ENCODE results near the gene ATP6V0E2.
A peak's percentile ranks its signal among the peaks of the same experiment; 100 is the strongest.

Gene ATP6V0E2

DNA sequence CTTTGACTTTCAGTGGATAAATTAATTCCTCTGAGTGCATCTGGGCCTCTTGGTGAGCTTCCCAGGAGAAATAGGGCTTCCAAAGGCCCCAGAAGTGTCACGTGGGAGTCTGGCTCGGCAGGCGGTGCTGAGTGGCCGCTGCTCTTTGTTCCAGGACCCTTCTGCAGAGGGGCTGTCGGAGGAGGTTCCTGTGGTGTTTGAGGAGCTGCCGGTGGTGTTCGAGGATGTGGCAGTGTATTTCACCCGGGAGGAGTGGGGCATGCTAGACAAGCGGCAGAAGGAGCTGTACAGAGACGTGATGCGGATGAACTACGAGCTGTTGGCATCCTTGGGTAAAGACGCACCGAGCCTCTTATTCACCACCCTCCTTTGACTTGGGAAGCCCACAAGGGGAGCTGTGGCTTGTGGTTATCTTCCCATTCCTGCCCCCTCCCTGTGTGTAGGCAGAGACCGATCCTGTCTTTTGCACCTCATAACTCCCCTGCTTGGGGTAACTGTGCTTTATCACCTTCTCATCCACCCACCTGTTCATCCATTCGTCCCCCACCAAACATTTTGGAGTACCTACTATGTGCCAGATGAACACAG, 23.7 kb upstream of the ATP6V0E2 start:
- CTCF ChIA-PET, result interaction anchor here (0.9 to 3.0 kb wide), 4 partner anchors 10 to 43 kb away, joined by 4 to 9 read pairs (median 6); partner anchors contain the start of gene ZNF862
- Mint-ChIP-seq H3K4me3 (no peak overlapping the region), H3K4me1 (peaks cover 18% of the 10 kb centered on the region), H3K36me3 (peaks cover 35% of the 10 kb centered on the region), H3K27ac (no peak overlapping the region), H3K27me3 (no peaks in the 10 kb centered on the region), H3K9me3 (no peaks in the 10 kb centered on the region)
- DNase-seq, result peak; percentile 17

DNA sequence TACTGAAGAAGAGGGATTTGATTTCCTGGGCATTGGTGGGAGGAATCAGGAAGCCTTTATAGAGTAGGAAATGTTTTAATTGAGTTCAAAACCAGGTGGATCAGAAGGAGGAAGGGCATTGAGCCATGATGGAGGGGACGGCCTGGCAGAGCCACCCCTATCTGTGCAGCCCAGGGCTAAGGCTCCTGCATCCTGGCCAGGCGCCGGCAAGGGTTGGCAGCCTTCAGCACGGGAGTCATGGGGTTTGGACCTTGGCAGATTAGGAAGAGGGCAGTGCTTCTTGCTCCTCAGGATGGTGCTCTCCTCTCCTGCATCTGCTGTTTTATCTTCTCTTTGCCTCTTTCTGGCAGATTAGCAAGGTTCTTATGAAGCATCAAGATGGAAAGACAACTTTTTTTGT, 23.1 kb upstream of the ATP6V0E2 start:
- Mint-ChIP-seq H3K27ac (no peak overlapping the region), H3K36me3 (peaks cover 32% of the 10 kb centered on the region), H3K4me3 (no peak overlapping the region), H3K9me3 (no peaks in the 10 kb centered on the region), H3K4me1 (peaks cover 22% of the 10 kb centered on the region), H3K27me3 (no peaks in the 10 kb centered on the region)
- CTCF ChIA-PET, result interaction anchor here (2.0 to 3.0 kb wide), 3 partner anchors 11 to 33 kb away, joined by 5 to 9 read pairs (median 6); partner anchors contain the start of gene ZNF862
- no peak for DNase-seq

DNA sequence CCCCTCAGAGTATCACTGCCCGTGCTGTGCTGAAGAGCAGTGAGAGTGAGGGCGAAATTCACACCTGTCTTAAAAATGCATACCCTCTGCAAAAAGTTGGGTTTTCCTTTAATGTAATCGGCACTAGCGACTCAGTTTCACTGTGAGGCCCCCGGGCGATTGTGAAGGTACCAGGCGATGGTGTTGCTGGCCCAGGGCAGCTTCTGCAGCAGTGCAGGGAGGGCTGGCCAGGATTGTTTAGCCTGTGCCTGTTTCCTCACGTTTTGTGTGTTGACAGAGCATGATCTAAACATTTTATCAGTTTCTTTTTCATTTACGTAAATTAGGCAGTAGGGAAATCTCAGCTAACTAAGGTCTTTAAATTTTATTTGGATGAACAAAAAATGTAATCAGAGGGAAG, 22.3 kb upstream of the ATP6V0E2 start:
- no peak overlapping the region for H3K4me3 Mint-ChIP-seq
- H3K36me3 Mint-ChIP-seq, result peaks cover 27% of the 10 kb centered on the region
- DNase-seq, result no peak
- CTCF ChIA-PET, result no interaction called here
- no peak overlapping the region for H3K27ac Mint-ChIP-seq
- H3K9me3 Mint-ChIP-seq, result no peaks in the 10 kb centered on the region
- H3K4me1 Mint-ChIP-seq, result peaks cover 29% of the 10 kb centered on the region
- H3K27me3 Mint-ChIP-seq, result no peaks in the 10 kb centered on the region

DNA sequence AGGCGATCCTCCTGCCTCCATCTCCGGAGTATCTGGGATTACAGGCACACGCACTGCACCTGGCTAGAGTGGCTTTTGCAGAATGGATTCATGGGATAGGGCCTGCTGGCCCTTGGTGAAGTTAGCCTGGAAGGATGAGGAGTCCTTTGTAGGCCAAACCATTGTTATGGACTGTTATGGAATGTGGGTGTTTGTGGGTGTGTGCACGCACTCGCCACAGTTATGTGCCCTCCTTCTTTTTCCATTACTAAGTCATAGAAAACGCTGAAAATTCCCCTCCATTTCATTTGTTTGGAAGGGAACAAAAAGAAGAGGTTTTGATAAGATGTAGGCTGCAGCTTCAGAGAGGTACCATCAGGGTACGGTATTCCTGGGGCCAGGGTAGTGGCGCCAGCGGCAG, 20.6 kb upstream of the ATP6V0E2 start:
- no peak overlapping the region for H3K4me3 Mint-ChIP-seq
- peaks cover 45% of the 10 kb centered on the region for H3K4me1 Mint-ChIP-seq
- H3K36me3 Mint-ChIP-seq, result peaks cover 24% of the 10 kb centered on the region
- no peak for DNase-seq
- no peaks in the 10 kb centered on the region for H3K27me3 Mint-ChIP-seq
- no peak overlapping the region for H3K27ac Mint-ChIP-seq
- CTCF ChIA-PET, result no interaction called here
- no peaks in the 10 kb centered on the region for H3K9me3 Mint-ChIP-seq

DNA sequence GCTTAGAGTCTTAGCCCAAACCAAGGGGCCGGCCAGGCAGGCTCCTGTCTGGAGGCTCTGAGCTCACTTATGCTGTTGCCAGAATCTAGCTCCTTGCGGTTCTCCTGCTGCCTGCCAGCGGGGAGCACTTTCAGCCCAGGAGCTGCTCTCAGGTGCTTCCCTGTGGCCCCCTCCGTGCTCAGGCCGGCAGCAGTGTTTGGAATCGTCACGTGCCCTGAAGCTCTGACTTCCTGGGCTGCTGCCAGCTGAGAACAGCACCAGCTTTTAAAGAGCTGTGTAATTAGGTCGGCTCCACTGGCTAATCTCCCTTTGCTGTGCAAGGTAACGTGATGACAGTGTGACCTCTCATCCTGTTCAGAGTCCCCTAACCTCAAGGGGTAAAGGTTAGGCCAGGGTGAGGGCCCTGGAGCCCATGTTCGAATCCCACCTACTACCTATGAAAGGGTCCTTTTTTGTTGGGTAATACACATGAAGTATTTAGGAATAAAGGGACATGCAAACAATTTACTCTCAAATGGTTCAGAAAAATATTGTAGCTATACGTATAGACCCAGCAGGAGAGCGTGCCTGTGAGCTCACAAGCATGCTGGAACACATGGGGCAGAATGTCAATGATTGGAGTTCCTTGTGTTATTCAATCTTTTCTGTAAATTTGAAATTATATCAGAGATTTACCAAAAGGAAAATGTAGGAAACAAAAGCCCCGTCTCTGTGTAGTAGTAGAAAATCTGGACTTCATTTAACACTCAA, 19.0 kb upstream of the ATP6V0E2 start:
- no peak overlapping the region for H3K4me3 Mint-ChIP-seq
- peak; percentile 51 for DNase-seq
- peaks cover 26% of the 10 kb centered on the region for H3K36me3 Mint-ChIP-seq
- peaks cover 48% of the 10 kb centered on the region for H3K4me1 Mint-ChIP-seq
- CTCF ChIA-PET, result interaction anchor here (0.8 to 1.5 kb wide), 2 partner anchors 17 to 47 kb away, joined by 3 to 4 read pairs; no protein-coding TSS in a partner anchor
- no peaks in the 10 kb centered on the region for H3K27me3 Mint-ChIP-seq
- H3K9me3 Mint-ChIP-seq, result no peaks in the 10 kb centered on the region
- no peak overlapping the region for H3K27ac Mint-ChIP-seq

- Mint-ChIP-seq H3K4me1 (peaks cover 50% of the 10 kb centered on the region), H3K27me3 (no peaks in the 10 kb centered on the region), H3K36me3 (peaks cover 32% of the 10 kb centered on the region), H3K27ac (no peak overlapping the region), H3K4me3 (no peak overlapping the region), H3K9me3 (no peaks in the 10 kb centered on the region)
- peak; percentile 16 for DNase-seq
- CTCF ChIA-PET, result interaction anchor here (1.5 kb wide), 1 partner anchor 16 kb away, joined by 4 read pairs; no protein-coding TSS in a partner anchor
Observed at GRCh38 chr7:149855361-149856305, 18.1 kb upstream of the ATP6V0E2 start.

DNA sequence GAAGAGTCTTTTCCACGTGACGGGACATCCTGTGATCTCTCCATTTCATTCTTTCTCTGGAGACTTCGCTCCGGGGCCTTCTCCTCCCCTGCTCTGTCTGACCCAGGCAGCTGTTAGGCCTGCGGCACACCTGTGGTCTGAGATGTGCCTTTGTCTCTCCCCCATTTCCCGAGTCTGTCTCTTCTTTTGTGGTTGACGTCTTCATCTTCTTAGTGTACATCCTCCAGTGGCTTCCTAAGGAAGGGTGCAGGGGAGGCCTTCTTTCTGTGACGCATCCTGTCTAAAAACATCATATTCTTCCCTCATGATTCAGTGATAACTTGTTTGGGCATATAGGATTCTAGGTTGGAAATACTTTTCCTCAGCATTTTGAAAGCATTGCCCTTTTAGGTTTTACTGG, 17.2 kb upstream of the ATP6V0E2 start:
- Mint-ChIP-seq H3K4me3 (peak overlapping the region; percentile 1), H3K4me1 (peaks cover 54% of the 10 kb centered on the region), H3K9me3 (no peaks in the 10 kb centered on the region), H3K27me3 (no peaks in the 10 kb centered on the region), H3K36me3 (peaks cover 36% of the 10 kb centered on the region), H3K27ac (peak overlapping the region; percentile 8)
- CTCF ChIA-PET, result no interaction called here
- DNase-seq, result peak; percentile 51

- no peaks in the 10 kb centered on the region for H3K9me3 Mint-ChIP-seq
- peaks cover 39% of the 10 kb centered on the region for H3K36me3 Mint-ChIP-seq
- CTCF ChIA-PET, result no interaction called here
- H3K4me1 Mint-ChIP-seq, result peaks cover 70% of the 10 kb centered on the region
- H3K27me3 Mint-ChIP-seq, result no peaks in the 10 kb centered on the region
- no peak overlapping the region for H3K4me3 Mint-ChIP-seq
- H3K27ac Mint-ChIP-seq, result no peak overlapping the region
- peak; percentile 2 for DNase-seq
Observed at GRCh38 chr7:149859369-149859768, 14.4 kb upstream of the ATP6V0E2 start.

GRCh38 chr7:149859876-149860275, 13.9 kb upstream of the ATP6V0E2 start:
- CTCF ChIA-PET, result no interaction called here
- Mint-ChIP-seq H3K27me3 (no peaks in the 10 kb centered on the region), H3K36me3 (peaks cover 39% of the 10 kb centered on the region), H3K27ac (no peak overlapping the region), H3K9me3 (no peaks in the 10 kb centered on the region), H3K4me3 (no peak overlapping the region), H3K4me1 (peaks cover 70% of the 10 kb centered on the region)
- DNase-seq, result no peak

- H3K4me1 Mint-ChIP-seq, result peaks cover 70% of the 10 kb centered on the region
- no peak overlapping the region for H3K4me3 Mint-ChIP-seq
- no peak for DNase-seq
Observed at GRCh38 chr7:149860821-149861727, 12.7 kb upstream of the ATP6V0E2 start.

GRCh38 chr7:149861728-149862045, 12.1 kb upstream of the ATP6V0E2 start:
- CTCF ChIA-PET, result interaction anchor here (1.2 to 2.8 kb wide), 4 partner anchors 8 to 30 kb away, joined by 3 to 10 read pairs (median 5); no protein-coding TSS in a partner anchor
- Mint-ChIP-seq H3K36me3 (peaks cover 44% of the 10 kb centered on the region), H3K4me1 (peaks cover 70% of the 10 kb centered on the region), H3K27me3 (no peaks in the 10 kb centered on the region), H3K27ac (no peak overlapping the region), H3K4me3 (no peak overlapping the region), H3K9me3 (no peaks in the 10 kb centered on the region)
- no peak for DNase-seq

More at GRCh38 chr7:149860821-149861727, 12.7 kb upstream of the ATP6V0E2 start:
- H3K27ac Mint-ChIP-seq, result no peak overlapping the region
- no peaks in the 10 kb centered on the region for H3K27me3 Mint-ChIP-seq
- no peaks in the 10 kb centered on the region for H3K9me3 Mint-ChIP-seq
- CTCF ChIA-PET, result interaction anchor here (1.2 to 2.8 kb wide), 4 partner anchors 9 to 30 kb away, joined by 3 to 10 read pairs (median 5); no protein-coding TSS in a partner anchor
- H3K36me3 Mint-ChIP-seq, result peaks cover 47% of the 10 kb centered on the region

DNA sequence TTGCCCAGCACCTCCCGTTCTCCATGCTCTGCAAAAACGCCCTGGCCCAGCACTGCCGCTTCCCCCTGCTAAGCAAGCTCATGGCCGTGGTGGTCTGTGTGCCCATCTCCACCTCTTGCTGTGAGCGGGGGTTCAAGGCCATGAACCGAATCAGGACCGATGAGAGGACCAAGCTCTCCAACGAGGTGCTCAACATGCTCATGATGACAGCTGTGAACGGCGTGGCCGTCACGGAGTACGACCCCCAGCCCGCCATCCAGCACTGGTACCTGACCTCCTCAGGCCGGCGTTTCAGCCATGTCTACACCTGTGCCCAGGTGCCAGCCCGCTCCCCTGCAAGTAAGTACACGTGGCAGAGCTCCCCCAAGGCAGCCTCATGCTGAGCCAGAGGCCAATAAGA, 11.6 kb upstream of the ATP6V0E2 start:
- no peaks in the 10 kb centered on the region for H3K27me3 Mint-ChIP-seq
- peaks cover 47% of the 10 kb centered on the region for H3K36me3 Mint-ChIP-seq
- H3K4me1 Mint-ChIP-seq, result peaks cover 71% of the 10 kb centered on the region
- H3K4me3 Mint-ChIP-seq, result no peak overlapping the region
- H3K27ac Mint-ChIP-seq, result no peak overlapping the region
- H3K9me3 Mint-ChIP-seq, result no peaks in the 10 kb centered on the region
- DNase-seq, result no peak
- CTCF ChIA-PET, result interaction anchor here (1.2 to 2.8 kb wide), 4 partner anchors 8 to 24 kb away, joined by 3 to 10 read pairs (median 5); partner anchors contain the start of gene ZNF862

DNA sequence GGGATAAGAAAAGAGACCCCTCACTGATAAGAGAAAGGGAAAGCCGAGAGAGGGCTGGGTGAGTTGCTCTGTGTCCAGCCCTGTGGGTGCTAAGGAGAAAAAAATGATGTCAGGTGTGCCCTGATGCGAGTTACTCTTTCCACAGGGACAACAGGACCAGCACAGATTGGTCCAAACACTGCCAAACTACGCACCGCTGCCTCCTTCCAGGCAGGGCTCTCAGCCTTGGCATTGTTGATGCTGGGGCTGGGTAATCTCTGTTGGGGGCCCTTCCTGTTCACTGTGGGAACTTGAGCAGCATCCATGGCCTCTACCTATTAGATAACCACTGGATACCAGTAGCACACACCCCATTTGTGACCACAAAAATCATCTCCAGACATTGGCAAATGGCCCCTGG, 10.3 kb upstream of the ATP6V0E2 start:
- CTCF ChIA-PET, result interaction anchor here (1.3 to 2.8 kb wide), 2 partner anchors 20 to 26 kb away, joined by 3 to 10 read pairs; partner anchors contain the start of gene ZNF862
- no peak for DNase-seq
- H3K36me3 Mint-ChIP-seq, result peaks cover 55% of the 10 kb centered on the region
- peak overlapping the region; percentile 98 for H3K27ac Mint-ChIP-seq
- no peaks in the 10 kb centered on the region for H3K9me3 Mint-ChIP-seq
- H3K4me1 Mint-ChIP-seq, result peaks cover 72% of the 10 kb centered on the region
- H3K4me3 Mint-ChIP-seq, result no peak overlapping the region
- H3K27me3 Mint-ChIP-seq, result no peaks in the 10 kb centered on the region

All from activated naive CD4-positive, alpha-beta T cell treated with anti-CD3 and anti-CD28 coated beads, Interleukin-2, amount 10 ng/mL, durations not matched to agents 7 days and 5 days (primary cell).